Measurements from ENCODE around the gene JOSD1.
A peak's percentile ranks its signal among the peaks of the same experiment; 100 is the strongest.

The JOSD1 gene

DNA sequence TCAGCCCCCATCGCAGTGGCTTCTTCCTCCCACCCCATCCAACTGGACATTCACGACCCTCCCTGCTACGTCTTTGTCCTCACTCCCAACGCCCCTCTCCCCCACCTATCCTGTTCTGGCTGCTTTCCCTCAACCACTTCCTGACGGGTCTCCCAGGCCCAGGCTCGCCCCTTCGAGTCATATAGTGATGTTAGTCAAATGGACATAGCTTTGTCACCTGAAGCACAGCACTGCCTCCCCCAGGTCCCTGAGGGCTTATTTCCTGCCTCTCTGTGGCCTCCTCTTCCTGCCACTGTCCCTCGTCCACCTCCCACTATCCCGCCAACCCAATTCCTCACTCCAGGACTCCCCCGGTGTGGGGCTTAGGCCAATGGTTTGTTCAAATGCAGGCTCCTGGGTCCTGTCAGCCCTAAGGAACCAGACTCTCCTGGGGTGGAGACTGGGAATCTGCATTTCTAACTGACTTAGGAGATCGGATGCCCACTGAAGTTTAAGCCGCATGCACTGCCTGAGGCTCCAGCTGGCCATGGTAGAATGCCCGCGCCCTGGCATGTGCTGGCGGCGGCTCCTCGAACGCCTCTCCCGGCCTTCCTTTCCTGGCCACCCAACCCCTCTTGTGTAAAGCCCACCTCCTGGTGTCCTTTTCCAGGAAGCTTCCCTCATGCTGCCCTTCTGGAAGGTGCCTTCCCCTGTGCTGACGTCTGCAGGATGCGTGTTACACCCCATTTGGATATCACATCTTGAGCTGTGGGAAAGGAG is 36.7 kb upstream of the JOSD1 start:
- H3K4me2 ChIP-seq (ENCODE audit: insufficient read depth, low read length) = no peak overlapping the region
- peaks cover 98% of the 10 kb centered on the region for H3K36me3 ChIP-seq (ENCODE audit: insufficient read depth, low read length)
- no peaks in the 10 kb centered on the region for H3K9me3 ChIP-seq (ENCODE audit: insufficient read depth, low read length, severe bottlenecking)
- TF ChIP-seq, protein P1, sequence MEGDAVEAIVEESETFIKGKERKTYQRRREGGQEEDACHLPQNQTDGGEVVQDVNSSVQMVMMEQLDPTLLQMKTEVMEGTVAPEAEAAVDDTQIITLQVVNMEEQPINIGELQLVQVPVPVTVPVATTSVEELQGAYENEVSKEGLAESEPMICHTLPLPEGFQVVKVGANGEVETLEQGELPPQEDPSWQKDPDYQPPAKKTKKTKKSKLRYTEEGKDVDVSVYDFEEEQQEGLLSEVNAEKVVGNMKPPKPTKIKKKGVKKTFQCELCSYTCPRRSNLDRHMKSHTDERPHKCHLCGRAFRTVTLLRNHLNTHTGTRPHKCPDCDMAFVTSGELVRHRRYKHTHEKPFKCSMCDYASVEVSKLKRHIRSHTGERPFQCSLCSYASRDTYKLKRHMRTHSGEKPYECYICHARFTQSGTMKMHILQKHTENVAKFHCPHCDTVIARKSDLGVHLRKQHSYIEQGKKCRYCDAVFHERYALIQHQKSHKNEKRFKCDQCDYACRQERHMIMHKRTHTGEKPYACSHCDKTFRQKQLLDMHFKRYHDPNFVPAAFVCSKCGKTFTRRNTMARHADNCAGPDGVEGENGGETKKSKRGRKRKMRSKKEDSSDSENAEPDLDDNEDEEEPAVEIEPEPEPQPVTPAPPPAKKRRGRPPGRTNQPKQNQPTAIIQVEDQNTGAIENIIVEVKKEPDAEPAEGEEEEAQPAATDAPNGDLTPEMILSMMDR (IDR thresholded peaks at IDR 0.05; ENCODE audit: borderline replicate concordance, extremely low read depth, low read length, poor library complexity, severe bottlenecking) = no peak
- TF ChIP-seq EZH2 (IDR thresholded peaks at IDR 0.05; ENCODE audit: borderline replicate concordance, low read depth, low read length, severe bottlenecking) = no peak
- no peaks in the 10 kb centered on the region for H3K79me2 ChIP-seq (ENCODE audit: insufficient read depth, low read length)
- H3K27me3 ChIP-seq (ENCODE audit: insufficient read depth, low read length, poor library complexity) = no peaks in the 10 kb centered on the region
- ATAC-seq (ENCODE audit: insufficient read depth, low read depth) (no peak), DNase-seq (no peak)
- no peak overlapping the region for H3K4me3 ChIP-seq (ENCODE audit: low read depth in 1 of 2, low read length in 2 of 2)
- no peak overlapping the region for H3K27ac ChIP-seq (ENCODE audit: low read length)
- H4K20me1 ChIP-seq (ENCODE audit: insufficient read depth, low read length) = peaks cover 52% of the 10 kb centered on the region
- no peaks in the 10 kb centered on the region for H3K4me1 ChIP-seq (ENCODE audit: insufficient read depth, low read length)
- H3K9ac ChIP-seq (ENCODE audit: low read depth, low read length) = no peak overlapping the region
- H2AFZ ChIP-seq (ENCODE audit: low read depth, low read length) = no peak overlapping the region

DNA sequence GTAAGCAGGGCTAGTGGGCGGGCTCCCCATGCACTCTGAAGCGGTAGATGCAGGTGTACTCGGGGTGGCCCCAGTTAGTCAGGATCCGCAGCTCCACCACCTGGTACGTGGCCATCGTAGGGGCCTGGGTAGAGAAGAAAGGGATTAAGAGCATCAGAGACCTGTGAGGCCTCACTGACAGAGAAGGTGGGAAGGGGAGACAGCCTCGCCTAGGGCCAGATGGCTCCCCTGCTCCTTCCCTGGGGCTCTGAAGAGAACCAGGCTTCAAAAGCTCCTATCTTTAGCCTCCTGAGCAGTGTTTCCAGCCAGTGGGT is 35.5 kb upstream of the JOSD1 start:
- DNase-seq (no peak), ATAC-seq (ENCODE audit: insufficient read depth, low read depth) (no peak)
- Histone ChIP-seq H3K4me3 (ENCODE audit: low read depth in 1 of 2, low read length in 2 of 2) (no peak overlapping the region), H3K9me3 (ENCODE audit: insufficient read depth, low read length, severe bottlenecking) (no peaks in the 10 kb centered on the region), H2AFZ (ENCODE audit: low read depth, low read length) (no peak overlapping the region), H3K4me1 (ENCODE audit: insufficient read depth, low read length) (no peaks in the 10 kb centered on the region), H3K79me2 (ENCODE audit: insufficient read depth, low read length) (no peaks in the 10 kb centered on the region), H3K27me3 (ENCODE audit: insufficient read depth, low read length, poor library complexity) (no peaks in the 10 kb centered on the region), H3K4me2 (ENCODE audit: insufficient read depth, low read length) (no peak overlapping the region), H3K36me3 (ENCODE audit: insufficient read depth, low read length) (peaks cover 98% of the 10 kb centered on the region), H3K9ac (ENCODE audit: low read depth, low read length) (no peak overlapping the region), H4K20me1 (ENCODE audit: insufficient read depth, low read length) (peaks cover 55% of the 10 kb centered on the region), H3K27ac (ENCODE audit: low read length) (no peak overlapping the region)
- TF ChIP-seq EZH2 (IDR thresholded peaks at IDR 0.05; ENCODE audit: borderline replicate concordance, low read depth, low read length, severe bottlenecking) = no peak
- TF ChIP-seq, protein P1 (IDR thresholded peaks at IDR 0.05; ENCODE audit: borderline replicate concordance, extremely low read depth, low read length, poor library complexity, severe bottlenecking) = no peak

DNA sequence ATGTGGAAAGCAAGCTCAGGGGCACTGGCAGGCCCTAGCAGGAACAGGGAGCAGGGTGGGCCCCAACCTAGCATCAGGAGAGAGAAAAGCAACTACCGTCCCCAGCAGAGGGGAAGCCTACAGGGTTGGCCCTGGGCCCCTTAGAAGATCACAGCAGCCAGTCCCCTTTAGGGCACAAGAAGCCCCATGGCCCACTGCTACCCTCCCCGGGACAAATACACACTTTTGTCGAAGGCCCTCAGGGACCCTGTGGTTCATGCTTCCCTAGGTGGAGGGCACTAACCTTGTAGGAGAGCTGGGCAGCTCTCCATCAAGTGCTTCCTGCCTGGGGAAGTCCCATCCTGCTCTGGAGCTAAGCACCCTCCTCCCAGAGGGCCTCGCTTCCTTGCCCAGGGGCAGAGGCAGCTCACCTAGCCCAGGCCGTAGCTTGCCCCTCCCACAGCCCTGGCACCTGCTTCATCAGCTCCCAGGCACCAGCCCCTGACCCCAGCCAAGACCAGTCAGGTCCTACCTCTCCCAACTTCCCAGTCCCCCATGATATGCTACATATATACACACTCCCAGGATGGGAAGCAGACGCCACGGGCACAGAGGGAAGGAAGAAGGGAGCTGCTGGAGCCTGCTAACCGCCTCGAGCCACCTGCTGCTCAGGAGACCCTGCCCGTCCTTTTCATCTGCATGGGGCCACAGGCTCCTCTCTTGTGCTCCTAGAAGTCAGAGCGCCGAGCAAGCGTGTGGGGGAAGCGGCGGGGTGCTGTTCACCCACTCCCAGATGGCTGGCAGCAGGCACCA is 34.9 kb upstream of the JOSD1 start:
- H3K4me1 ChIP-seq (ENCODE audit: insufficient read depth, low read length) = no peaks in the 10 kb centered on the region
- H3K9me3 ChIP-seq (ENCODE audit: insufficient read depth, low read length, severe bottlenecking) = no peaks in the 10 kb centered on the region
- peaks cover 55% of the 10 kb centered on the region for H4K20me1 ChIP-seq (ENCODE audit: insufficient read depth, low read length)
- H2AFZ ChIP-seq (ENCODE audit: low read depth, low read length) = no peak overlapping the region
- H3K27ac ChIP-seq (ENCODE audit: low read length) = no peak overlapping the region
- no peak overlapping the region for H3K9ac ChIP-seq (ENCODE audit: low read depth, low read length)
- TF ChIP-seq, protein P1 (IDR thresholded peaks at IDR 0.05; ENCODE audit: borderline replicate concordance, extremely low read depth, low read length, poor library complexity, severe bottlenecking) = no peak
- TF ChIP-seq EZH2 (IDR thresholded peaks at IDR 0.05; ENCODE audit: borderline replicate concordance, low read depth, low read length, severe bottlenecking) = no peak
- H3K4me3 ChIP-seq (ENCODE audit: low read depth in 1 of 2, low read length in 2 of 2) = no peak overlapping the region
- no peaks in the 10 kb centered on the region for H3K79me2 ChIP-seq (ENCODE audit: insufficient read depth, low read length)
- H3K27me3 ChIP-seq (ENCODE audit: insufficient read depth, low read length, poor library complexity) = no peaks in the 10 kb centered on the region
- DNase-seq (no peak), ATAC-seq (ENCODE audit: insufficient read depth, low read depth) (0 out of 3 replicates have a peak, but pooled peaks have one; percentile 2)
- peaks cover 98% of the 10 kb centered on the region for H3K36me3 ChIP-seq (ENCODE audit: insufficient read depth, low read length)
- H3K4me2 ChIP-seq (ENCODE audit: insufficient read depth, low read length) = no peak overlapping the region

All from DND-41 (cell line).